NCI-H345 (cell line): Measurements from ENCODE around the gene ZFP2.
A peak's percentile ranks its signal among the peaks of the same experiment; 100 is the strongest.
"Not testable (repeated sequence)": the region's sequence is repeated elsewhere in the genome, so short reads cannot be mapped to it uniquely, and the experiment has no call there.

Experiments
- DNase-seq: peaks from one replicate; lab custom pipeline; 2025; lab: John Stamatoyannopoulos, UW

ZFP2 gene

GRCh38 chr5:178895615-178896571 lies at the start of gene ZFP2:
Gene ZFP2, plus strand, starts transcription at chr5:178895913. Its CDS starts 35,401 bp downstream, at chr5:178931314.
- DNase-seq, result peak; percentile 81

DNA sequence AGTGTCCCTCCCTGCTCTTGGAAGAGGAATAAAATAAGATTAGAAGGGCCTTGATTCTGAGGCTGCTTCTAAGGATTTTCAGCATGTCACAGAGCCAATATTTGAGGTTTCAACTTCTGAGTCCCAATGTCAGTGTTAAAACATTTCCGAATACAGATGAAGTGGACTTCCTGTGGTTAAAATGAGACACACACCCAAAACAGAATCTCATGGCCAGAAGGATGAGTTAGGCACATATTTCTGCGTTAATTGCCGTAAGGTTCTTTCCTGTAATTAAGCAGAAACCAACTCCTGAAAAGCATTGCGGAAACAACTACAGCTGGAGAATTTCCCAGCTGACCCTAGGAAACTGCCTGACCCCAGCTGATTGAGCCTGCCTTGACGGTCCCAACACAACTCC lies 46.4 kb upstream of the ZFP2 start:
- no peak for DNase-seq

DNA sequence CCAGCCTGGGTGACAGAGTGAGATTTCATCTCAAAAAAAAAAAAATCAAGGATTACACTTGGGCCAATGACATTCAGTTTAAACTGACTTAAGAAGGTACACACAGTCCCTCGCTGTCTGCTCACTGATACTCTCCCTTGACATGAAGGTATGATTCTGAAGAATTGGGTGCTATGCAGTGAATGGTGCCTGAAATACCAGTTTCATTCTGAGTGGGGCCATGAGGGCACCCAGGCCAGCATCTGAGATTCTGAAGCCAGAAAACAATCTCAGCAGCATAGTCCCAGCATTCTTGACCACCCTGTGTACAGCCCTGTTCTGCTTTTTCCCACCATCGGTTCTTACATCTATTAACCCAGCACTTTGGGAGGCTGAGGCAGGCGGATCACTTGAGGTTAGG lies 43.8 kb upstream of the ZFP2 start:
- DNase-seq, result no peak

GRCh38 chr5:178854284-178854683 lies 41.4 kb upstream of the ZFP2 start:
- no peak for DNase-seq

GRCh38 chr5:178859625-178860521 lies 35.8 kb upstream of the ZFP2 start, which contains the start of gene ZNF354B:
Gene ZNF354B, plus strand, starts transcription at chr5:178859953. Its CDS starts 1,095 bp downstream, at chr5:178861048.
- DNase-seq, result peak; percentile 94

DNA sequence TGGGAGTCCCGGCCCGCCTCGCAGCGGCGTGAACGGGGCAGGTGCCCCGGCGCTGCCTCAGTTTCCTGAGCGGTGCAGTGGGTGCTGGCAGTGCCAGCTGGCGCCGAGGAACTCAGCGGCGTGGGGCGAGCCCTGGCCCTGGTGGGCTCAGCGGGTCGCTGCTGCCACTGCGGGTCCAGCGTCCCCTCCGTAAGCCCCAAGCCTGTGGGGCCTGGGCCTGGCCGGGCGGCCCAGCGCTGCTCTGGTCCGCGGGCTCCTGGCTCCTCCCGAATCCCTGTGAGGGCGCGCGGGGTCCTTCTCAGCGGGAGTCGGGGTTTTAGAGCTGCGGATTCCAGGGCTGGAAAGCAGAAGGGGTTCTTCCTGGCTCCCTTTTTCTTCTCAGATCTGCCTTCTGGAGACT lies 35.1 kb upstream of the ZFP2 start:
- DNase-seq, result not testable (repeated sequence)

GRCh38 chr5:178861627-178862026 lies 34.1 kb upstream of the ZFP2 start:
- DNase-seq, result no peak

DNA sequence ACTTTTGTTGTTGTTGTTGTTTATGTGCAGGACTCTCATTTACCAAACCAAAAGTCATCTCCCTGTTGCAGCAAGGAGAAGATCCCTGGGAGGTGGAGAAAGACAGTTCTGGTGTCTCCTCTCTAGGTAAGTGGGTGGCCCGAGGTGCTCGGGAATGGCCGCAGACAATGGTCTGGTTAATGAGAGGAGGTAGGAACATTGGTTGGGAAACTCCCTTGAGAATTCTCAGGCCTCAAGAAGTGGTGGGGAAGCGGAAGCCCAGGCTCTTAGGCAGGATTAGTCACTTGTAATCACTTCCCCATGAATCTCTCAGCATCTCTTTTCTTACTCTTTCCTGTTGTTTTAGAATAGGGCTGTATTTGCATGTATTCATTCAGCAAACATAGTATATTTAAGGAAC lies 28.8 kb upstream of the ZFP2 start:
- no peak for DNase-seq

- no peak for DNase-seq
These were observed 26.1 kb upstream of the ZFP2 start for GRCh38 chr5:178869577-178869976.

DNA sequence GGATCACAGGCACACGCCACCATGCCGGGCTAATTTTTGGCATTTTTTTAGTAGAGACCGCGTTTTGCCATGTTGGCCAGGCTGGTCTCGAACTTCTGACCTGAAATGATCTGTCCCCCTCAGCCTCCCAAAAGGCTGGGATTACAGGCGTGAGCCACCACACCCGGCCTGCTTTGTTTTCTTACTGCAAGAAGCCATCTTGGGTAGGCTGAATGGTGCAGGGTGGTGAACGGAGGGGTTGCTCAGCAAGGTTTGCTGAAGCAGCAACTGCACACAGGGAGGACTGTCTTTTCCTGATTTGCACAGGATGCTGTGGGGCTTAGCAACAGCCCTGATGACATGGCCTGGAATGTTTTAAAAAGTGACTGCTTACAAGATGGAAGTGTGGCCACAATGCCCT lies 25.3 kb upstream of the ZFP2 start:
- DNase-seq, result no peak

DNA sequence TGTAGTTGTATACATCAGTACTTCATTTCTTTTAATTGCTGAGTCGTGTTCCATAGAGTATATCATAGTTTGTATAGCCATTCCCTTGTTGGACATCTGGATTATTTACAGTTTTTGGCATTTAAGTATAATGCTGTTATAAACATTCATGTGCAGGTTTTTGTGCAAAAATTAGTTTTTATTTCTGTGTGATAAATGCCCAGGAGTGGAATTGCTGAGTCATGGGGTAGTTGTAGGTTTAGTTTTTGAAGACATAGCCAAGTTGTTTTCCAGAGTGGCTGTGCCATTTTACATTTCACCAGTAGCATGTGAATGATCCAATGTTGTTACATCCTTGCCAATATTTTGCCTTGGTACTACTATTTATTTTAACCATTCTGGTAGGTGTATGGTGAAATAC lies 23.4 kb upstream of the ZFP2 start:
- DNase-seq, result no peak

GRCh38 chr5:178883115-178883694 lies 12.5 kb upstream of the ZFP2 start:
- not testable (repeated sequence) for DNase-seq

- DNase-seq, result no peak
These were observed 11.8 kb upstream of the ZFP2 start for GRCh38 chr5:178883815-178884430.

- no peak for DNase-seq
These were observed 3.6 kb downstream of the ZFP2 start for GRCh38 chr5:178899289-178899688.

- DNase-seq, result no peak
These were observed 7.1 kb downstream of the ZFP2 start for GRCh38 chr5:178902849-178903248.

- no peak for DNase-seq
These were observed 36.4 kb downstream of the ZFP2 start for GRCh38 chr5:178931846-178932760.

- DNase-seq, result no peak
These were observed 45.1 kb downstream of the ZFP2 start, which contains the start of gene ZNF454 for GRCh38 chr5:178940569-178941360. Gene ZNF454, plus strand, starts transcription at chr5:178941198. Its CDS starts 1,594 bp downstream, at chr5:178942792.

- DNase-seq, result no peak
These were observed 45.6 kb downstream of the ZFP2 start for GRCh38 chr5:178941361-178941760.

DNA sequence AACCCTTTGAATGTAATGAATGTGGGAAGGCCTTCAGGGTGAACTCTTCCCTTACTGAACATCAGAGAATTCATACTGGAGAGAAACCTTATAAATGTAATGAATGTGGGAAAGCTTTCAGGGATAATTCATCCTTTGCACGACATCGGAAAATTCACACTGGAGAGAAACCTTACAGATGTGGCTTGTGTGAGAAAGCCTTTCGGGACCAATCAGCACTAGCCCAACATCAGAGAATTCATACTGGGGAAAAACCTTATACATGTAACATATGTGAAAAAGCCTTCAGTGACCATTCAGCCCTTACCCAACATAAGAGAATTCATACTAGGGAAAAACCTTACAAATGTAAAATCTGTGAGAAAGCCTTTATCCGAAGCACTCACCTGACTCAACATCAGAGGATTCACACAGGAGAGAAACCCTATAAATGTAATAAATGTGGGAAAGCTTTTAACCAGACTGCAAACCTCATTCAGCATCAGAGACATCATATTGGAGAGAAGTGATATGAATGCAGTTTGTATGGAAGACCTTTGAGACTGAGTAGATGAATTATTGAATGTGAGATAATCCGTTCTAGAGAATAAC lies 69.8 kb downstream of the ZFP2 start:
- no peak for DNase-seq
